Cardiac muscle cell (in vitro differentiated cells and primary cell): Measurements from ENCODE around the gene CYP27C1. TPM values are rescaled to one million over a fixed set of nuclear protein-coding genes. Genes with fewer than 3 reads are reported as not detected.

Source experiments
- DNase-seq, 2 donors: peaks; one replicate each; pipeline versions ENCODE4 v3.0.0 to v3.0.0-alpha.2; 2010 to 2017; ENCODE audit warnings: low read depth in 1 of 2, low spot score in 1 of 2
- H3K27ac ChIP-seq: fragments of 200-600 bp; sonication (generic); 2 replicates; pipeline ENCODE4 v1.5.1; 2016
- H3K27me3 ChIP-seq: fragments of 200-600 bp; sonication (generic); 2 replicates; pipeline ENCODE4 v1.6.0; 2016; ENCODE audit warnings: control low read depth
- H3K36me3 ChIP-seq: fragments of 200-600 bp; sonication (generic); 2 replicates; pipeline ENCODE4 v1.5.1; 2016; ENCODE audit warnings: control low read depth
- H3K4me1 ChIP-seq: fragments of 200-600 bp; sonication (generic); 2 replicates; pipeline ENCODE4 v1.8.1; 2017; ENCODE audit warnings: low read depth, mild to moderate bottlenecking, mixed run types
- H3K4me3 ChIP-seq: fragments of 200-600 bp; sonication (generic); 2 replicates; pipeline ENCODE4 v1.5.1; 2016; ENCODE audit warnings: mild to moderate bottlenecking
- H3K9me3 ChIP-seq: fragments of 200-600 bp; sonication (generic); 2 replicates; pipeline ENCODE4 v1.5.1; 2017; ENCODE audit warnings: low read depth, mild to moderate bottlenecking, control low read depth
- CTCF ChIP-seq: IDR thresholded peaks from 2 replicates; pipeline ENCODE4 v1.5.1; 2012; ENCODE audit warnings: low read depth, mild to moderate bottlenecking, low read length
- polyA plus RNA-seq: library from polyadenylated mRNA; unstranded; fragments of >200 nt; fragmentation: Nextera tagmentation; extraction: Ambion mirVana; gene quantifications from 2 replicates; pipeline ENCODE4 v1.2.1, GENCODE V29; 2016
- total RNA-seq: library from RNA; depleted of rRNA; stranded (reverse); fragments of >200 nt; gene quantifications from 2 replicates; pipeline ENCODE4 v1.2.3, GENCODE V29; 2016

The CYP27C1 gene
- total and polyA plus RNA-seq, 2 experiments from 2014 or later = 1.5 to 3.6 TPM

- Histone ChIP-seq H3K36me3 (no peaks in the 10 kb centered on the region), H3K4me1 (no peaks in the 10 kb centered on the region), H3K9me3 (no peaks in the 10 kb centered on the region), H3K27ac (no peak overlapping the region), H3K4me3 (no peak overlapping the region), H3K27me3 (no peaks in the 10 kb centered on the region)
- TF ChIP-seq CTCF = no peak
- DNase-seq = peak in 1 of 2 donors; percentile 57
Observed at GRCh38 chr2:127175041-127175721, 44.9 kb downstream of the CYP27C1 start.

- no peak overlapping the region for H3K27ac ChIP-seq
- no peaks in the 10 kb centered on the region for H3K4me1 ChIP-seq
- TF ChIP-seq CTCF = no peak
- H3K27me3 ChIP-seq = no peaks in the 10 kb centered on the region
- DNase-seq = no peak
- no peaks in the 10 kb centered on the region for H3K9me3 ChIP-seq
- no peaks in the 10 kb centered on the region for H3K36me3 ChIP-seq
- H3K4me3 ChIP-seq = no peak overlapping the region
Observed at GRCh38 chr2:127174640-127175039, 45.5 kb downstream of the CYP27C1 start.

GRCh38 chr2:127174136-127174535 lies 46.0 kb downstream of the CYP27C1 start:
- TF ChIP-seq CTCF = peak; percentile 34
- no peak overlapping the region for H3K4me3 ChIP-seq
- H3K27me3 ChIP-seq = no peaks in the 10 kb centered on the region
- no peaks in the 10 kb centered on the region for H3K36me3 ChIP-seq
- no peak overlapping the region for H3K27ac ChIP-seq
- H3K9me3 ChIP-seq = no peaks in the 10 kb centered on the region
- H3K4me1 ChIP-seq = no peaks in the 10 kb centered on the region
- peak in 1 of 2 donors; percentile 56 for DNase-seq

- H3K4me1 ChIP-seq = no peaks in the 10 kb centered on the region
- no peak overlapping the region for H3K27ac ChIP-seq
- H3K36me3 ChIP-seq = no peaks in the 10 kb centered on the region
- no peak overlapping the region for H3K4me3 ChIP-seq
- no peaks in the 10 kb centered on the region for H3K27me3 ChIP-seq
- H3K9me3 ChIP-seq = no peaks in the 10 kb centered on the region
- no peak for TF ChIP-seq CTCF
- DNase-seq = peak in 1 of 2 donors; percentile 77
Observed at GRCh38 chr2:127173057-127173456, 47.0 kb downstream of the CYP27C1 start.

- H3K27ac ChIP-seq = no peak overlapping the region
Observed at GRCh38 chr2:127172306-127172705, 47.8 kb downstream of the CYP27C1 start.

More at GRCh38 chr2:127172306-127172705, 47.8 kb downstream of the CYP27C1 start:
- no peak for DNase-seq
- Histone ChIP-seq H3K36me3 (no peaks in the 10 kb centered on the region), H3K4me1 (no peaks in the 10 kb centered on the region), H3K9me3 (no peaks in the 10 kb centered on the region), H3K4me3 (no peak overlapping the region), H3K27me3 (no peaks in the 10 kb centered on the region)
- no peak for TF ChIP-seq CTCF
